ENCODE measurements around the gene TMEM86B. TPM values are rescaled to one million over a fixed set of nuclear protein-coding genes. Genes with fewer than 3 reads are reported as not detected.

TMEM86B gene
- total RNA-seq, 6 experiments from 2014 or later, result 8.8 to 22.2 (median 14.0) TPM

DNA sequence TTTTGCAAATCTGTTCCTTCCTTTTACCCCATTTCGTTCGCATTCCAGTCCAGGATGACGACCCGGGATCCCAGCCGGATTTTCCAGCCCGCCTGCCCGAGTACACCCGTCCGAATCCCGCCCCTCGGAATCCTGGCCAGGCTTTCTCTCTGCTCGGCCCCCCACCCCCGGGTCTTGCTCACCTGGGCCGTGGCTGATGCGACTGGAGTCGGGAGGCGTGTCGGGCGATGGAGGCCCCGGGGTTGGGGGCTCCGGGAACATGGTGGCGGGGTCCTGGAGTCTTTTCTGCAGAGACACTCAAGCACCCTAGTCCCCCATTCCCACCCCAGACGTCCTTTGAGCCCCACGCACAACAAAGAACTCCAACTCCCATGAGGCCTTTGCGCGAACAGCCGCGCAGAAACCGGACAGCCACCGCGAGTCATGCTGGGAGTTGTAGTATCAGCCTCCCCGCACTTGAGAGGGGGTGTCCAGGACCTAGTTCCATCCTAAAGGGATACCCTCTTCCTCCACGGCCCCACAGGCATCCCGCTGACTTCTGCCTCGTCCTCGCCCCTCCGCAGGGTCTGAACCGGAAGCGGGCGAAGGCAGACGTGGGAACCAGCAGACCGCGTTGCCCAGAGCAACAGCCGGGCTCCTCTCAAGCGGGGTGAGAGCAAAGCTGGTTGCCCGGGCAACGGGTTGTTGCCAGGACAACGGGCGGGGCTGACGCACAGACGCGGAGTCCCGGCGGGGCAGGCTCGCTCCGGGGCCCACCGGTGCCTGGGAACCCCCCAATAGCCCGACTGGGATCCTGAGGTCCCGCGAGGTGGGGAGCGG lies 49.6 kb downstream of the TMEM86B start:
- peak; percentile 53 to 79 (median 68) for ATAC-seq
- no peaks in the 10 kb centered on the region for H3K36me3 ChIP-seq
- DNase-seq, result peak in 2 of 3 donors; percentile 59 to 65
- 16% methylated on average over 17 of the region's 61 CpGs for WGBS (ENCODE audit: insufficient coverage, low coverage, low lambda C conversion rate, missing lambda C conversion rate)
- H3K4me3 ChIP-seq, result peak overlapping the region in 1 of 3 donors; percentile 14
- H3K4me1 ChIP-seq, result peaks cover 0 to 13% (median 0%) of the 10 kb centered on the region in 4 donors
- peaks cover 0 to 19% of the 10 kb centered on the region in 2 donors for H3K27me3 ChIP-seq
- H3K9me3 ChIP-seq, result no peaks in the 10 kb centered on the region
- no peak for TF ChIP-seq POLR2A (IDR thresholded peaks at IDR 0.05)
- TF ChIP-seq, protein P1, sequence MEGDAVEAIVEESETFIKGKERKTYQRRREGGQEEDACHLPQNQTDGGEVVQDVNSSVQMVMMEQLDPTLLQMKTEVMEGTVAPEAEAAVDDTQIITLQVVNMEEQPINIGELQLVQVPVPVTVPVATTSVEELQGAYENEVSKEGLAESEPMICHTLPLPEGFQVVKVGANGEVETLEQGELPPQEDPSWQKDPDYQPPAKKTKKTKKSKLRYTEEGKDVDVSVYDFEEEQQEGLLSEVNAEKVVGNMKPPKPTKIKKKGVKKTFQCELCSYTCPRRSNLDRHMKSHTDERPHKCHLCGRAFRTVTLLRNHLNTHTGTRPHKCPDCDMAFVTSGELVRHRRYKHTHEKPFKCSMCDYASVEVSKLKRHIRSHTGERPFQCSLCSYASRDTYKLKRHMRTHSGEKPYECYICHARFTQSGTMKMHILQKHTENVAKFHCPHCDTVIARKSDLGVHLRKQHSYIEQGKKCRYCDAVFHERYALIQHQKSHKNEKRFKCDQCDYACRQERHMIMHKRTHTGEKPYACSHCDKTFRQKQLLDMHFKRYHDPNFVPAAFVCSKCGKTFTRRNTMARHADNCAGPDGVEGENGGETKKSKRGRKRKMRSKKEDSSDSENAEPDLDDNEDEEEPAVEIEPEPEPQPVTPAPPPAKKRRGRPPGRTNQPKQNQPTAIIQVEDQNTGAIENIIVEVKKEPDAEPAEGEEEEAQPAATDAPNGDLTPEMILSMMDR (IDR thresholded peaks at IDR 0.05), result no peak
- intact Hi-C loops (cut with DNase I), result no loop called here
- no peak overlapping the region for H3K27ac ChIP-seq

Small RNAs within 50 kb of the gene (microRNA-seq; reads per million reads assigned to microRNA genes)
- gene MIR6802, result 1.2 to 1.3 reads per million in 2 donors
- gene MIR6803, result 2.6 to 5.2 reads per million in 2 donors
- gene MIR6804, result 0 to 0.29 reads per million in 2 donors

Small RNAs within 50 kb of the gene (small RNA-seq; reads per million reads assigned to genes)
- gene MIR6802 (0 reads per million in 2 experiments), gene MIR6803 (0 to 0.52 reads per million in 2 experiments), gene MIR6804 (0 reads per million in 2 experiments)

Other genes starting within 250 kb of the TMEM86B start
- under 1 TPM in 2 of 6 experiments, not detected in 4; 0.33 to 0.42 TPM for gene GP6, start 190.5 kb downstream of the TMEM86B start, total RNA-seq
- 10 to 100 TPM in 4 of 6 experiments, 1 to 10 TPM in 2; 7.7 to 16.8 (median 12.1) TPM for gene RDH13, start 165.6 kb downstream of the TMEM86B start, total RNA-seq
- gene EPS8L1, start 152.9 kb downstream of the TMEM86B start, total RNA-seq, result 1 to 10 TPM in 4 of 6 experiments, under 1 TPM in 2; 0.49 to 2.4 (median 1.2) TPM
- gene PPP1R12C, start 111.1 kb downstream of the TMEM86B start, total RNA-seq, result 10 to 100 TPM; 35.6 to 48.1 (median 41.7) TPM
- 10 to 100 TPM in 1 of 6 experiments, 1 to 10 TPM in 3, not detected in 2; 1.2 to 10.9 (median 1.6) TPM for gene TNNT1, start 79.6 kb downstream of the TMEM86B start, total RNA-seq
- under 1 TPM in 3 of 6 experiments, not detected in 3; 0.43 to 0.83 (median 0.62) TPM for gene TNNI3, start 71.0 kb downstream of the TMEM86B start, total RNA-seq
- 1 to 10 TPM in 2 of 6 experiments, under 1 TPM in 4; 0.22 to 4.3 (median 0.49) TPM for gene DNAAF3, start 62.1 kb downstream of the TMEM86B start, total RNA-seq
- gene SYT5, start 48.5 kb downstream of the TMEM86B start, total RNA-seq, result 1 to 10 TPM in 1 of 6 experiments, under 1 TPM in 1, not detected in 4; 0.06 to 1.7 TPM
- gene PTPRH, start 19.3 kb downstream of the TMEM86B start, total RNA-seq, result 10 to 100 TPM in 3 of 6 experiments, 1 to 10 TPM in 3; 4.2 to 25.9 (median 12.9) TPM
- gene PPP6R1, start 30.3 kb upstream of the TMEM86B start, total RNA-seq, result 10 to 100 TPM; 26.4 to 39.6 (median 30.2) TPM
- 10 to 100 TPM; 11.3 to 28.3 (median 15.6) TPM for gene HSPBP1, start 51.3 kb upstream of the TMEM86B start, total RNA-seq
- gene BRSK1, start 55.2 kb upstream of the TMEM86B start, total RNA-seq, result under 1 TPM in 3 of 6 experiments, not detected in 3; 0.20 to 0.29 (median 0.24) TPM
- 1 to 10 TPM; 1.1 to 5.6 (median 2.2) TPM for gene TMEM150B, start 96.6 kb upstream of the TMEM86B start, total RNA-seq
- 1 to 10 TPM; 2.3 to 5.3 (median 3.7) TPM for gene KMT5C, start 111.1 kb upstream of the TMEM86B start, total RNA-seq
- gene COX6B2, start 126.0 kb upstream of the TMEM86B start, total RNA-seq, result not detected
- not detected for gene GARIN5B, start 134.5 kb upstream of the TMEM86B start, total RNA-seq
- not detected for gene IL11, start 141.7 kb upstream of the TMEM86B start, total RNA-seq
- not detected for gene TMEM190, start 148.1 kb upstream of the TMEM86B start, total RNA-seq
- 10 to 100 TPM; 10.8 to 19.7 (median 14.8) TPM for gene TMEM238, start 155.5 kb upstream of the TMEM86B start, total RNA-seq
- gene RPL28, start 157.2 kb upstream of the TMEM86B start, total RNA-seq, result 100 to 1,000 TPM; 305 to 530 (median 455) TPM
- gene UBE2S, start 179.0 kb upstream of the TMEM86B start, total RNA-seq, result 10 to 100 TPM in 3 of 6 experiments, 1 to 10 TPM in 3; 4.3 to 16.4 (median 9.1) TPM
- under 1 TPM in 1 of 6 experiments, not detected in 5; 0.04 TPM for gene SHISA7, start 214.5 kb upstream of the TMEM86B start, total RNA-seq
- 100 to 1,000 TPM in 3 of 6 experiments, 10 to 100 TPM in 3; 69.4 to 222 (median 100) TPM for gene ISOC2, start 232.9 kb upstream of the TMEM86B start, total RNA-seq
- gene C19orf85, start 236.0 kb upstream of the TMEM86B start, total RNA-seq, result not detected
- 1 to 10 TPM; 3.4 to 9.2 (median 4.4) TPM for gene ZNF628, start 247.9 kb upstream of the TMEM86B start, total RNA-seq

Data from right lobe of liver (tissue), 6 donors.